ENCODE results near the gene TRAPPC14. TPM values are rescaled to one million over a fixed set of nuclear protein-coding genes. Genes with fewer than 3 reads are reported as not detected.
"Not testable (repeated sequence)": the region's sequence is repeated elsewhere in the genome, so short reads cannot be mapped to it uniquely, and the experiment has no call there.

The TRAPPC14 gene
- total and polyA plus RNA-seq, 9 of the 15 experiments (the other 6 are each of a cell fraction or from before 2014, with no cell fraction given) = 0.42 to 45.9 (median 18.2) TPM

DNA sequence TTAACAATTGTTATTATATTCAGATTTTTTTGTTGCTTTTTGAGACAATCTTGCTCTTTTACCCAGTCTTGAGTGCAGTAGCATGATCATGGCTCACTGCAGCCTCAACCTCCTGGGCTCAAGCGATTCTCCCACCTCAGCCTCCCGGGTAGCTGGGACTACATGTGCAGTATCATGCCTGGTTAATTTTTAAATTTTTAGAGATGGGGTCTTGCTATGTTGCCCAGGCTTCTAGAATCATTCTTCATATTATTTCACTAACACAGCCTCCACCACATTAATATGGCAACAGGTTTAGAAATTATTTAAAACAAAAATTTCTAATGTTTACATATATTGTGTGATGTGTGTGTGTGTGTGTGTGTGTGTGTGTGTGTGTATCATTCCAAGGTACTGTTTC, 11.2 kb downstream of the TRAPPC14 start:
- Histone ChIP-seq H3K27me3 (ENCODE audit: control insufficient read depth in 2 of 2, insufficient read depth in 2 of 2, low read length in 2 of 2) (no peaks in the 10 kb centered on the region), H3K4me2 (ENCODE audit: insufficient read depth, low read length) (no peak overlapping the region), H3K9me3 (replicated peaks; ENCODE audit: control insufficient read depth, insufficient read depth, low read depth, low read length) (no peaks in the 10 kb centered on the region), H2AFZ (ENCODE audit: low read depth, low read length) (peak overlapping the region; percentile 98), H3K4me1 (replicated peaks in 1 of 2; ENCODE audit: control insufficient read depth in 2 of 2, insufficient read depth in 2 of 2, low read length in 2 of 2) (peaks cover 9 to 30% of the 10 kb centered on the region in 2 experiments; a peak in 4 of 5 replicates), H4K20me1 (replicated peaks; ENCODE audit: control insufficient read depth, insufficient read depth, low read length) (no peaks in the 10 kb centered on the region), H3K36me3 (ENCODE audit: control insufficient read depth, insufficient read depth, low read length) (peaks cover 16% of the 10 kb centered on the region; the same call in 2 of the 3 replicates), H3K4me3 (no peak overlapping the region), H3K9ac (ENCODE audit: insufficient read depth in 1 of 2, low read depth in 2 of 2, low read length in 2 of 2) (no peak overlapping the region), H3K9me1 (ENCODE audit: control insufficient read depth, insufficient read depth, low read length) (no peaks in the 10 kb centered on the region), H3K27ac (ENCODE audit: extremely low read depth, low read depth, low read length) (no peak overlapping the region), H3K79me2 (ENCODE audit: control insufficient read depth, insufficient read depth, low read length) (peaks cover 18% of the 10 kb centered on the region)
- ATAC-seq = no peak
- TF ChIP-seq ZNF121 (CRISPR knock-in tag; conservative IDR thresholded peaks at IDR 0.05) (peak; percentile 64), SETDB1 (IDR thresholded peaks at IDR 0.05; ENCODE audit: low read length) (no peak), DPF2 (IDR thresholded peaks at IDR 0.05) (no peak), KDM1A (IDR thresholded peaks at IDR 0.05) (0 out of 4 replicates have a peak, but pooled peaks of 1 of the 2 experiments have one; percentile 19), RBM25 (IDR thresholded peaks at IDR 0.05; ENCODE audit: low read depth, low read length, severe bottlenecking) (peak; percentile 35)
- POLR2A ChIA-PET = no interaction called here
- in situ Hi-C loops (cut with MboI) (no loop called here), intact Hi-C loops (cut with micrococcal nuclease) (no loop called here)
- 88% methylated on average over 2 of the region's 2 CpGs for WGBS (ENCODE audit: insufficient coverage, low coverage, missing lambda C conversion rate)
- no TSS peak for BruUV-seq (replicated peaks)
- CTCF ChIA-PET (ENCODE audit: low intra/inter-chr PET ratio) = interaction anchor here (0.6 kb wide), 1 partner anchor 11 kb away, joined by 5 read pairs; the partner anchor contains the start of gene TRAPPC14
- DNase-seq (ENCODE audit: extremely low read depth in 1 of 4, low spot score in 3 of 4) = no peak
- no peak for FAIRE-seq

GRCh38 chr7:100146350-100146749, 12.2 kb downstream of the TRAPPC14 start:
- H3K27me3 ChIP-seq (ENCODE audit: control insufficient read depth in 2 of 2, insufficient read depth in 2 of 2, low read length in 2 of 2); BruUV-seq (replicated peaks); H3K9me1 ChIP-seq (ENCODE audit: control insufficient read depth, insufficient read depth, low read length); H2AFZ ChIP-seq (ENCODE audit: low read depth, low read length); H3K4me3 ChIP-seq; FAIRE-seq; ATAC-seq; H3K4me2 ChIP-seq (ENCODE audit: insufficient read depth, low read length); in situ Hi-C loops (cut with MboI); H4K20me1 ChIP-seq (replicated peaks; ENCODE audit: control insufficient read depth, insufficient read depth, low read length); H3K36me3 ChIP-seq (ENCODE audit: control insufficient read depth, insufficient read depth, low read length); intact Hi-C loops (cut with micrococcal nuclease); H3K9ac ChIP-seq (ENCODE audit: insufficient read depth in 1 of 2, low read depth in 2 of 2, low read length in 2 of 2); H3K9me3 ChIP-seq (replicated peaks; ENCODE audit: control insufficient read depth, insufficient read depth, low read depth, low read length); H3K27ac ChIP-seq (ENCODE audit: extremely low read depth, low read depth, low read length); DNase-seq (ENCODE audit: extremely low read depth in 1 of 4, low spot score in 3 of 4); TF ChIP-seq TEAD4 (CRISPR knock-in tag; IDR thresholded peaks at IDR 0.05; ENCODE audit: borderline replicate concordance): not testable (repeated sequence)
- ChIA-PET CTCF (ENCODE audit: low intra/inter-chr PET ratio) (interaction anchor here (0.6 kb wide), 1 partner anchor 232 kb away, joined by 4 read pairs; no protein-coding TSS in a partner anchor), POLR2A (interaction anchor here (0.7 to 1.8 kb wide), 2 partner anchors 13 to 189 kb away, joined by 3 read pairs; no protein-coding TSS in a partner anchor)
- Histone ChIP-seq H3K79me2 (ENCODE audit: control insufficient read depth, insufficient read depth, low read length) (peaks cover 18% of the 10 kb centered on the region), H3K4me1 (replicated peaks in 1 of 2; ENCODE audit: control insufficient read depth in 2 of 2, insufficient read depth in 2 of 2, low read length in 2 of 2) (peaks cover 5 to 22% of the 10 kb centered on the region in 2 experiments; a peak in 4 of 5 replicates)
- WGBS (ENCODE audit: insufficient coverage, low coverage, missing lambda C conversion rate) = 66% methylated on average over 4 of the region's 4 CpGs
- TF ChIP-seq TEAD4 (IDR thresholded peaks at IDR 0.05; ENCODE audit: low read length) (0 out of 2 replicates have a peak, but pooled peaks have one; percentile 23), ARID1B (IDR thresholded peaks at IDR 0.05) (peak; percentile 36), KDM1A (IDR thresholded peaks at IDR 0.05) (peak in 1 of 2 experiments; percentile 44; a peak in 1 of 4 replicates), DPF2 (IDR thresholded peaks at IDR 0.05) (peak; percentile 36; the same call in 1 of the 2 replicates), CEBPB (tag; IDR thresholded peaks at IDR 0.05) (peak; percentile 85), CBFA2T3 (IDR thresholded peaks at IDR 0.05) (peak; percentile 67), FOSL1 (tag; conservative IDR thresholded peaks at IDR 0.05) (peak; percentile 73), TRIM24 (IDR thresholded peaks at IDR 0.05) (peak; percentile 24 to 39; a peak in 1 of 4 replicates), CEBPG (CRISPR knock-in tag; IDR thresholded peaks at IDR 0.05) (peak; percentile 36; the same call in 1 of the 2 replicates), CEBPG (tag; conservative IDR thresholded peaks at IDR 0.05 in 1 of 2, IDR thresholded peaks at IDR 0.05 in 1 of 2) (peak; percentile 34 to 84; a peak in 3 of 4 replicates), CBFA2T2 (conservative IDR thresholded peaks at IDR 0.05) (peak; percentile 40; the same call in 1 of the 2 replicates), RCOR1 (IDR thresholded peaks at IDR 0.05; ENCODE audit: borderline replicate concordance in 1 of 2, low read depth in 2 of 2, low read length in 2 of 2) (peak in 1 of 2 experiments; percentile 34; a peak in 1 of 4 replicates), TAL1 (IDR thresholded peaks at IDR 0.05) (peak; percentile 6; the same call in 1 of the 2 replicates)
